ENCODE measurements around the gene TEK.

DNA sequence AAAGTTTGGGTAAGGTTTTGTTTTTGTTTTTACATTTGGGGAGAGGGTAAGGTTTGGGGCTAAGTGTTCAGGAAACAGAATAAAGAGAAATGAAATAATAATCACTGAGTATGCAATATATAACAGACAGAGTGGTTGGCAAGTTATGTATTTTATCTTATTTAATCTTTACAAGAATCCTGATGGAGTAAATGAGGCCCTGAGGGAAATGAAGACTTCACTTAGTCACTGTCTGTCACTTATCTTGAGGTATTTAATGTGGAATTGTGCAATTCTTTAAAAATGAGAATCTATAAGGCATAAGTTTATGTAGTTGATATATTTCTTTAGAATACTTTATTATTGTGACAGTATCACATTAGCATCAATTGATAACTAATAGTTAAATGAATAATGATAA, 48.1 kb downstream of the TEK start:
- TF ChIP-seq EZH2 (IDR thresholded peaks at IDR 0.05) (no peak), POLR2AphosphoS5 (IDR thresholded peaks at IDR 0.05; ENCODE audit: borderline replicate concordance, low read depth, low read length) (no peak)
